ENCODE data around the gene PHPT1. TPM values are rescaled to one million over a fixed set of nuclear protein-coding genes. Genes with fewer than 3 reads are reported as not detected.

PHPT1 gene
- total and polyA plus RNA-seq, 4 donors: 75.0 to 195 (median 117) TPM

- H3K9ac ChIP-seq (ENCODE audit: insufficient read depth in 1 of 2, low read length in 2 of 2): no peak overlapping the region
- ATAC-seq (ENCODE audit: insufficient read depth, low FRiP score): no peak
- H3K27ac ChIP-seq (ENCODE audit: low read depth in 1 of 2, low read length in 1 of 2): no peak overlapping the region
- H3K4me1 ChIP-seq (ENCODE audit: control insufficient read depth in 5 of 5, insufficient read depth in 5 of 5, low read length in 5 of 5): peaks cover 0 to 23% (median 8%) of the 10 kb centered on the region in 5 donors
- TF ChIP-seq CTCF (IDR thresholded peaks at IDR 0.05; ENCODE audit: control extremely low read depth, extremely low read depth): no peak
- peaks cover 0 to 46% (median 2%) of the 10 kb centered on the region in 4 donors for H3K36me3 ChIP-seq (ENCODE audit: control insufficient read depth in 4 of 4, insufficient read depth in 4 of 4, low read length in 4 of 4)
- no peaks in the 10 kb centered on the region for H3K9me3 ChIP-seq (ENCODE audit: control insufficient read depth in 4 of 4, insufficient read depth in 3 of 4, low read length in 3 of 4)
- 91% methylated on average over 29 of the region's 29 CpGs for WGBS, 2 donors
- H3K27me3 ChIP-seq (ENCODE audit: control insufficient read depth in 3 of 3, insufficient read depth in 3 of 3, low read length in 2 of 3): peaks cover 0 to 5% (median 3%) of the 10 kb centered on the region in 3 donors
- no peak overlapping the region for H3K4me3 ChIP-seq
- no peak for DNase-seq
Measured at GRCh38 chr9:136838314-136839228, 10.6 kb upstream of the PHPT1 start.

GRCh38 chr9:136839229-136840139, 9.7 kb upstream of the PHPT1 start:
- H3K27ac ChIP-seq (ENCODE audit: low read depth in 1 of 2, low read length in 1 of 2): no peak overlapping the region

More at GRCh38 chr9:136839229-136840139, 9.7 kb upstream of the PHPT1 start:
- Histone ChIP-seq H3K27me3 (ENCODE audit: control insufficient read depth in 3 of 3, insufficient read depth in 3 of 3, low read length in 2 of 3) (peaks cover 0 to 5% (median 3%) of the 10 kb centered on the region in 3 donors), H3K4me3 (no peak overlapping the region), H3K4me1 (ENCODE audit: control insufficient read depth in 5 of 5, insufficient read depth in 5 of 5, low read length in 5 of 5) (peaks cover 0 to 23% (median 10%) of the 10 kb centered on the region in 5 donors), H3K9me3 (ENCODE audit: control insufficient read depth in 4 of 4, insufficient read depth in 3 of 4, low read length in 3 of 4) (no peaks in the 10 kb centered on the region), H3K9ac (ENCODE audit: insufficient read depth in 1 of 2, low read length in 2 of 2) (no peak overlapping the region), H3K36me3 (ENCODE audit: control insufficient read depth in 4 of 4, insufficient read depth in 4 of 4, low read length in 4 of 4) (peaks cover 0 to 43% (median 2%) of the 10 kb centered on the region in 4 donors)
- DNase-seq (no peak), ATAC-seq (ENCODE audit: insufficient read depth, low FRiP score) (no peak)
- WGBS, 2 donors: 92 to 94% methylated on average over 34 to 36 of the region's 36 CpGs
- TF ChIP-seq CTCF (IDR thresholded peaks at IDR 0.05; ENCODE audit: control extremely low read depth, extremely low read depth): no peak
